ENCODE measurements around the gene LAMB4.

DNA sequence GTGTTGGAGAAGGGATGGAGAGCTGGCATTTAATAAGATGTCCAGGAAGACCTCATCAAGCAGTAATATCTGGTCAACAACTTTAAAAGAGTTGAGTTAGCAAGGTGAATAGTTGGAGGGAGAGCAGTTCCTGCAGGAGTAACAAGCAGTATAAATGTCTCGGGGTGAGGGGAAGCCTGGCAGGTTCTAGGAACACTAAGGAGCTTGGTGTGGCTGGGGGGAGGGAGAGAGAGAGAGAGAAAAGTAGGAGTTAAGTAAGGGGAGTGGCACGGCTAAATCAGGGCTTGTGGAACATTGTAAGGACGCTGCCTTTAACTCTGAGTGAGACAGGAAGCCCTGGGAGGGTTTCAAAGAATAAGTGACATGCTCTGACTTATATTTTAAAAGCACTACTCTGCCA lies 22.0 kb upstream of the LAMB4 start:
- TF ChIP-seq GATA3 (IDR thresholded peaks at IDR 0.05; ENCODE audit: low read depth, low read length): no peak
- TF ChIP-seq GATA2 (IDR thresholded peaks at IDR 0.05; ENCODE audit: low read depth, low read length): no peak

All from SH-SY5Y (cell line).